SU-DHL-6 (cell line): ENCODE results near the gene NCAM2.

Experiments
- H2AFZ ChIP-seq: fragments of 200-600 bp; sonication (generic); 2 replicates; pipeline ENCODE4 v1.6.1; 2014; ENCODE audit warnings: low read depth, mild to moderate bottlenecking, moderate library complexity, mixed read lengths, antibody characterized with exemption, low read length; ENCODE audit not compliant: severe bottlenecking
- H3F3A ChIP-seq: fragments of 200-600 bp; shearing (Covaris generic); 2 replicates; pipeline ENCODE4 v1.6.0; 2016; ENCODE audit warnings: antibody characterized with exemption, mild to moderate bottlenecking; ENCODE audit not compliant: insufficient read depth
- H3K27ac ChIP-seq: fragments of 200-600 bp; sonication (generic); 2 replicates; pipeline ENCODE4 v1.5.1; 2016; ENCODE audit warnings: low read depth, mild to moderate bottlenecking, low read length, moderate library complexity, mixed read lengths
- H3K27me3 ChIP-seq: fragments of 200-600 bp; sonication (generic), shearing (Covaris generic); 2 replicates; pipeline ENCODE4 v1.6.0; 2014; ENCODE audit warnings: mild to moderate bottlenecking, low read length
- H3K36me3 ChIP-seq: fragments of 200-600 bp; sonication (generic); 2 replicates; pipeline ENCODE4 v1.6.1; 2014; ENCODE audit warnings: mild to moderate bottlenecking, low read length, mixed read lengths
- H3K4me2 ChIP-seq: fragments of 300-600, 200-600 bp; shearing (Covaris generic), sonication (generic); 2 replicates; pipeline ENCODE4 v1.6.0; 2014; ENCODE audit warnings: low read length, low read depth, mild to moderate bottlenecking; ENCODE audit not compliant: poor library complexity, severe bottlenecking
- H3K4me3 ChIP-seq: fragments of 200-600 bp; sonication (generic); 2 replicates; pipeline ENCODE4 v1.5.1; 2014; ENCODE audit warnings: antibody characterized with exemption, low read length, mild to moderate bottlenecking, mixed read lengths; ENCODE audit not compliant: insufficient read depth, poor library complexity, severe bottlenecking
- H3K79me2 ChIP-seq: fragments of 200-600 bp; sonication (generic); 2 replicates; pipeline ENCODE4 v1.6.1; 2014; ENCODE audit warnings: mild to moderate bottlenecking, low read length, moderate library complexity; ENCODE audit not compliant: insufficient read depth
- H3K9ac ChIP-seq: fragments of 200-600 bp; sonication (generic); 2 replicates; pipeline ENCODE4 v1.7.0; 2014; ENCODE audit warnings: mild to moderate bottlenecking, low read length
- H3K9me2 ChIP-seq: fragments of 200-600 bp; sonication (generic); replicated peaks from 2 replicates; pipeline ENCODE4 v1.6.1; 2014; ENCODE audit warnings: low read length; ENCODE audit not compliant: insufficient read depth
- H3K9me3 ChIP-seq: fragments of 200-600 bp; sonication (generic); 2 replicates; pipeline ENCODE4 v1.6.1; 2014; ENCODE audit warnings: low read length, mixed read lengths; ENCODE audit not compliant: insufficient read depth
- H4K20me1 ChIP-seq: fragments of 200-600 bp; sonication (generic); 2 replicates; pipeline ENCODE4 v1.6.1; 2014; ENCODE audit warnings: low read depth, mild to moderate bottlenecking, antibody characterized with exemption, low read length, moderate library complexity, mixed read lengths
- EZH2phosphoT487 ChIP-seq: fragments of 200-600 bp; sonication (generic), shearing (Covaris generic); conservative IDR thresholded peaks from 2 replicates; pipeline ENCODE4 v1.6.1; 2018; ENCODE audit warnings: mild to moderate bottlenecking, antibody characterized with exemption, low read length, moderate library complexity, mixed read lengths
- TF ChIP-seq, protein P1 (sequence below): fragments of 200-600 bp; sonication (generic); IDR thresholded peaks from one replicate; pipeline ENCODE4 v1.5.1; 2017; ENCODE audit warnings: antibody characterized with exemption, mild to moderate bottlenecking, low read length, moderate library complexity; ENCODE audit not compliant: insufficient read depth, poor library complexity, severe bottlenecking

The NCAM2 gene

DNA sequence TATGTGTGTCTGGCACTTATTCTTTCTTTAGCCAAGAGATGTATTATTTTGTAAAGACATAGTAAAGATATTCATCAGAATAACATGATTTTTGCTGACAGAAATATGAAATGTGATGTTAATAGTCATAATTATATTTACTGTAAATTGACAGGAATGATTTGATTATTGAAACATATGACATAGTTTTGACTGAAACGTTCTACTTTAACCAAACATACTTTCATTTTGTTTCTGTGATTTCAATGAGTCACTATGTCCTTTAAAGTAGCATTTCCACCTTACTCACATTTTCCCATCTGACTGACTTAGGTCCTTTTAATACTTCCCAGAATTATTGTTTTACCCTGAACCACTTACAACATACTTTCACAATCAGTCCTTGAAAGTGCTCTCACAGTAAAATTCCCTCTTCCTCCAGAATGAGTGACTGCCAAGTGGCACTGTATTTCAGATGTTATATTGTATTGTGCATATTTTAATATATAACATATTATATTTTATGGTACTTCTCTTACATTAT is 437.9 kb downstream of the NCAM2 start:
- H3K27ac ChIP-seq: no peak overlapping the region
- no peaks in the 10 kb centered on the region for H3K79me2 ChIP-seq
- H3K9me2 ChIP-seq: no peaks in the 10 kb centered on the region
- no peaks in the 10 kb centered on the region for H4K20me1 ChIP-seq
- H3K9ac ChIP-seq: no peak overlapping the region
- no peaks in the 10 kb centered on the region for H3F3A ChIP-seq
- H3K4me3 ChIP-seq: no peak overlapping the region
- no peaks in the 10 kb centered on the region for H3K36me3 ChIP-seq
- peak overlapping the region; percentile 10 for H3K4me2 ChIP-seq
- no peak for TF ChIP-seq EZH2phosphoT487
- TF ChIP-seq, protein P1, sequence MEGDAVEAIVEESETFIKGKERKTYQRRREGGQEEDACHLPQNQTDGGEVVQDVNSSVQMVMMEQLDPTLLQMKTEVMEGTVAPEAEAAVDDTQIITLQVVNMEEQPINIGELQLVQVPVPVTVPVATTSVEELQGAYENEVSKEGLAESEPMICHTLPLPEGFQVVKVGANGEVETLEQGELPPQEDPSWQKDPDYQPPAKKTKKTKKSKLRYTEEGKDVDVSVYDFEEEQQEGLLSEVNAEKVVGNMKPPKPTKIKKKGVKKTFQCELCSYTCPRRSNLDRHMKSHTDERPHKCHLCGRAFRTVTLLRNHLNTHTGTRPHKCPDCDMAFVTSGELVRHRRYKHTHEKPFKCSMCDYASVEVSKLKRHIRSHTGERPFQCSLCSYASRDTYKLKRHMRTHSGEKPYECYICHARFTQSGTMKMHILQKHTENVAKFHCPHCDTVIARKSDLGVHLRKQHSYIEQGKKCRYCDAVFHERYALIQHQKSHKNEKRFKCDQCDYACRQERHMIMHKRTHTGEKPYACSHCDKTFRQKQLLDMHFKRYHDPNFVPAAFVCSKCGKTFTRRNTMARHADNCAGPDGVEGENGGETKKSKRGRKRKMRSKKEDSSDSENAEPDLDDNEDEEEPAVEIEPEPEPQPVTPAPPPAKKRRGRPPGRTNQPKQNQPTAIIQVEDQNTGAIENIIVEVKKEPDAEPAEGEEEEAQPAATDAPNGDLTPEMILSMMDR: no peak
- H2AFZ ChIP-seq: peak overlapping the region; percentile 7
- H3K9me3 ChIP-seq: no peaks in the 10 kb centered on the region; the same call in 1 of the 2 replicates
- H3K27me3 ChIP-seq: no peaks in the 10 kb centered on the region

DNA sequence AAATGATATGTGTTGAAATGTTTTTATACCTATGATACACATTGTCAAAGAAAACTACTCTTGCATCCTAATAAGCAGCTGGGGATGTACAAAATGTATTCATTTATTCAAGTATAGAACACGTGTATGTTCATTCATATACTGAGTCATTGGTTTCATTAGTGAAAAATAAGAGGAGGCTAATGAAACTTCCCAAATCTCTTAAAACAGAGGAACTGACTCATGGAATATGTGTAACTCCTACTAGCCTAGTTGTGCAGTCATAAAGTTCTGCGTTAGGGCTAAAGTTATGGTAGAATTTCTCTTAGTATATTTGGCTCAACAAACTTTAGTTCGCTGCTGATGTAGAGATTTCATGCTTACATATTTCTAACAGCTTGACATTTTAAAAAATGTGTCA is 441.6 kb downstream of the NCAM2 start:
- no peak overlapping the region for H2AFZ ChIP-seq
- H3K9me2 ChIP-seq: no peaks in the 10 kb centered on the region
- H3K9ac ChIP-seq: no peak overlapping the region
- H3K9me3 ChIP-seq: peaks cover 7% of the 10 kb centered on the region; the same call in 1 of the 2 replicates
- TF ChIP-seq EZH2phosphoT487: no peak
- TF ChIP-seq, protein P1: no peak
- no peak overlapping the region for H3K4me3 ChIP-seq
- H3K36me3 ChIP-seq: no peaks in the 10 kb centered on the region
- no peaks in the 10 kb centered on the region for H3K79me2 ChIP-seq
- H3K27ac ChIP-seq: no peak overlapping the region
- H3K4me2 ChIP-seq: no peak overlapping the region
- no peaks in the 10 kb centered on the region for H3K27me3 ChIP-seq
- H4K20me1 ChIP-seq: no peaks in the 10 kb centered on the region
- H3F3A ChIP-seq: no peaks in the 10 kb centered on the region

DNA sequence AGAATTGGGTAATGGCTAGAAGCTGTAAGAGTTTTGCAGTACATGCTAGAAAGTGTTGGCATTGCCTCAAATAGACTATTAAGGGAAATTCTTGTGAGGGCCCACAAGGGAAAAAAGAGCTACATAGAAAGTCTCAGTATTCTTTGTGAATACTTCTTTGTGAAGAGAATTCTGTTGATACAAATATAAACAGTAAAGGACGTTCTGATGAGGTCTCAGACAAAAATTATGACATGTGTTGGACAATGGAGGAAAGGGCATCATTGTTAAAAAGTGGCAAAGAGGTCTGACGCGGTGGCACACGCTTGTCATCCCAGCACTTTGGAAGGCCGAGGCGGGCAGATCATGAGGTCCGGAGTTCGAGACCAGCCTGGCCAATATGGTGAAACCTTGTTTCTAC is 458.9 kb downstream of the NCAM2 start:
- Histone ChIP-seq H4K20me1 (no peaks in the 10 kb centered on the region), H2AFZ (peak overlapping the region; percentile 63), H3K27ac (no peak overlapping the region), H3K27me3 (no peaks in the 10 kb centered on the region), H3K9me2 (no peaks in the 10 kb centered on the region), H3K4me2 (no peak overlapping the region), H3F3A (peaks cover 9% of the 10 kb centered on the region; the same call in 1 of the 2 replicates), H3K79me2 (no peaks in the 10 kb centered on the region), H3K4me3 (no peak overlapping the region), H3K36me3 (peaks cover 8% of the 10 kb centered on the region; the same call in 1 of the 2 replicates), H3K9me3 (peaks cover 16% of the 10 kb centered on the region; the same call in 1 of the 2 replicates), H3K9ac (no peak overlapping the region)
- TF ChIP-seq, protein P1: no peak
- no peak for TF ChIP-seq EZH2phosphoT487
